Measurements from ENCODE around the gene CCDC77. TPM values are rescaled to one million over a fixed set of nuclear protein-coding genes. Genes with fewer than 3 reads are reported as not detected.
A peak's percentile ranks its signal among the peaks of the same experiment; 100 is the strongest.
"Not testable (repeated sequence)": the region's sequence is repeated elsewhere in the genome, so short reads cannot be mapped to it uniquely, and the experiment has no call there.

Gene CCDC77
- total RNA-seq, 3 donors from 2014 or later = 8.2 to 8.5 (median 8.4) TPM

GRCh38 chr12:402029-402389, 565 bp downstream of the CCDC77 start:
- DNase-seq (no peak), ATAC-seq (peak; percentile 19)
- H3K4me3 ChIP-seq = peak overlapping the region; percentile 20
- intact Hi-C loops (cut with DNase I, micrococcal nuclease) = no loop called here
- no peaks in the 10 kb centered on the region for H3K36me3 ChIP-seq (ENCODE audit: low read depth)
- H3K4me1 ChIP-seq (ENCODE audit: low read depth) = peaks cover 6% of the 10 kb centered on the region
- TF ChIP-seq CTCF (IDR thresholded peaks at IDR 0.05) = no peak
- H3K9me3 ChIP-seq = no peaks in the 10 kb centered on the region

GRCh38 chr12:414859-415258, 13.4 kb downstream of the CCDC77 start:
- intact Hi-C loops (cut with DNase I, micrococcal nuclease) = no loop called here
- H3K36me3 ChIP-seq (ENCODE audit: low read depth) = no peaks in the 10 kb centered on the region
- no peak for TF ChIP-seq CTCF (IDR thresholded peaks at IDR 0.05)
- ATAC-seq = no peak
- no peak overlapping the region for H3K4me3 ChIP-seq
- no peak for DNase-seq
- H3K9me3 ChIP-seq = no peaks in the 10 kb centered on the region
- no peaks in the 10 kb centered on the region for H3K4me1 ChIP-seq (ENCODE audit: low read depth)

- Histone ChIP-seq H3K4me1 (ENCODE audit: low read depth) (no peaks in the 10 kb centered on the region), H3K36me3 (ENCODE audit: low read depth) (no peaks in the 10 kb centered on the region), H3K9me3 (no peaks in the 10 kb centered on the region), H3K4me3 (no peak overlapping the region)
- no peak for ATAC-seq
- TF ChIP-seq CTCF (IDR thresholded peaks at IDR 0.05) = no peak
- intact Hi-C loops (cut with DNase I, micrococcal nuclease) = no loop called here
- DNase-seq = no peak
These were observed 17.0 kb downstream of the CCDC77 start for GRCh38 chr12:418432-418831.

GRCh38 chr12:422526-422925, 21.1 kb downstream of the CCDC77 start:
- no peak for TF ChIP-seq CTCF (IDR thresholded peaks at IDR 0.05)

GRCh38 chr12:435737-436136, 34.3 kb downstream of the CCDC77 start:
- not testable (repeated sequence) for H3K36me3 ChIP-seq (ENCODE audit: low read depth)

More at GRCh38 chr12:422526-422925, 21.1 kb downstream of the CCDC77 start:
- Histone ChIP-seq H3K4me3 (no peak overlapping the region), H3K4me1 (ENCODE audit: low read depth) (no peaks in the 10 kb centered on the region), H3K9me3 (no peaks in the 10 kb centered on the region), H3K36me3 (ENCODE audit: low read depth) (no peaks in the 10 kb centered on the region)
- intact Hi-C loops (cut with DNase I, micrococcal nuclease) = no loop called here
- ATAC-seq = no peak
- DNase-seq = no peak

GRCh38 chr12:442235-442884, 40.9 kb downstream of the CCDC77 start:
- Histone ChIP-seq H3K4me3 (no peak overlapping the region), H3K9me3 (no peaks in the 10 kb centered on the region), H3K36me3 (ENCODE audit: low read depth) (no peaks in the 10 kb centered on the region), H3K4me1 (ENCODE audit: low read depth) (no peaks in the 10 kb centered on the region)
- peak in 1 of 3 donors; percentile 80 for DNase-seq
- peak; percentile 65 for ATAC-seq
- intact Hi-C loops (cut with DNase I, micrococcal nuclease) = loop anchor here in 1 of 2 donors (5.0 kb wide), 1 partner anchor 105 kb away; no protein-coding TSS in a partner anchor
- peak; percentile 50 for TF ChIP-seq CTCF (IDR thresholded peaks at IDR 0.05)

More at GRCh38 chr12:435737-436136, 34.3 kb downstream of the CCDC77 start:
- DNase-seq; intact Hi-C loops (cut with DNase I, micrococcal nuclease); H3K9me3 ChIP-seq; H3K4me3 ChIP-seq; ATAC-seq; H3K4me1 ChIP-seq (ENCODE audit: low read depth): not testable (repeated sequence)

Data from mucosa of descending colon (tissue), 3 donors.